Skeletal muscle satellite cell (primary cell): Measurements from ENCODE around the gene LSM3.
"Not testable (repeated sequence)": the region's sequence is repeated elsewhere in the genome, so short reads cannot be mapped to it uniquely, and the experiment has no call there.

ENCODE experiments used
- H3K27me3 ChIP-seq: 2 replicates; pipeline ENCODE4 v1.7.0; 2013; ENCODE audit warnings: low read length; ENCODE audit not compliant: control insufficient read depth, insufficient read depth
- H3K36me3 ChIP-seq: 2 replicates; pipeline ENCODE4 v1.7.0; 2013; ENCODE audit warnings: mild to moderate bottlenecking, control low read depth, low read length; ENCODE audit not compliant: insufficient read depth
- H3K4me1 ChIP-seq: 2 replicates; pipeline ENCODE4 v1.7.0; 2013; ENCODE audit warnings: low read length; ENCODE audit not compliant: control insufficient read depth, insufficient read depth
- H3K4me2 ChIP-seq: 2 replicates; pipeline ENCODE4 v1.7.0; 2013; ENCODE audit warnings: mild to moderate bottlenecking, low read length
- H3K4me3 ChIP-seq: 2 replicates; pipeline ENCODE4 v1.7.0; 2013; ENCODE audit warnings: low read length
- H3K9ac ChIP-seq: 2 replicates; pipeline ENCODE4 v1.7.0; 2013; ENCODE audit warnings: mild to moderate bottlenecking, low read depth, low read length, moderate library complexity
- H3K9me3 ChIP-seq: replicated peaks from 2 replicates; pipeline ENCODE4 v1.7.0; 2013; ENCODE audit warnings: mild to moderate bottlenecking, control low read depth, low read length

Gene LSM3

DNA sequence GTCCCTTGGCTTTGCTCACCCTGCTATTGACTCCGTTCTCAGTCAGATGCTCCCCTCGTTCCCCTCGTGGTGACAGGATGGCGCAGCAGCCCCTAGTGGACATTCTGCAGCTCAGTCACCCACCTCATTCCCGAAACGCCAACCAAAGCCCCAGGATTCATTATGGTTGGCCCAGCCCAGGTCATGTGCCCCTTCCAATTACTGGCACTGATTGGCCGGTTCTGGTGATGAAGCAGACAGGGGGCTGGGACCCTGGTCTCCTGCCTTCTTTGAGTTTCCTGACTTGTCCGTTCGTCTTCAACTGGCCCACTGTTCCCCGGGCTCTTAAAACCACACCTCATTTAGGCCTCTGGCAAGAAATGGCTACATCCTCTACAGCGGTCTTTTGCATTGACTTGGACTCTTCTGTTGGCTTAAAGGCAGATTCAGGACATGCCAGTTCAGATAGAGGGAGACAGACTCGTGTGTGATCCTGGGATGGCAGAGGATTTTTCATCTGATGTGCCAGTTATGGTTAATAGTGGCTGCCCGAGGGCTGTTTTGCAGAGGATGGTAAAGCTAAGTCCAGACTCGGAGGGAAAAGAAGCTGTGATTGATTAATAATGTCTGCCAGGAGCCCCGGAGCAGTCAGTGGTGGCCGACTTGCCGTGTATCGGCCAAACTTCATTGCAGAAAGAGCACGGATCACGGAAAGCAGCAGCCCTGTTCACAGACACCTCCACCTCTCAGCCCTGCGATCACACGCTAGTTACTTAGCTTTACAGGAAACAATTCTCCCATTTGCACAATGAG lies 37.8 kb downstream of the LSM3 start:
- H3K9ac ChIP-seq = no peak overlapping the region
- peak overlapping the region; percentile 61 for H3K4me2 ChIP-seq
- H3K36me3 ChIP-seq = no peaks in the 10 kb centered on the region
- peak overlapping the region; percentile 21 for H3K4me3 ChIP-seq
- peaks cover 6% of the 10 kb centered on the region for H3K4me1 ChIP-seq
- H3K27me3 ChIP-seq = no peaks in the 10 kb centered on the region
- no peaks in the 10 kb centered on the region for H3K9me3 ChIP-seq

DNA sequence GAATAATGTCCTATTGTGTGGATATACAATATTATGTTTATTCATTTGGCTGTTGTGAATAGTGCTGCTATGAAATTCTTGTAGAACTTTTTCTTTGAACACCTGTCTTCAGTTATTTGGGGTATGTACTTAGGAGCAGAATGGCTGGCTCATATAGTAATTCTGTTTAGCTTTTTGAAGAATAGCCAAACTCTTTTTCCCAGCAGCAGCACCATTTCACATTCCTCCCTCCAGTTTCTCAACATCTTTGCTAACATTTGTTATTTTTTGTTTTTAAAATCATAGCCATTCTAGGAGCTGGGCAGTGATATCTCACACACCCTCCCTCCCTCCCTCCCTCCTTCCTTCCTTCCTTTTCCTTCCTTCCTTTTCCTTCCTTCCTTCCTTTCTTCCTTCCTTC lies 39.7 kb downstream of the LSM3 start:
- Histone ChIP-seq H3K9ac (no peak overlapping the region), H3K4me2 (no peak overlapping the region), H3K27me3 (no peaks in the 10 kb centered on the region), H3K36me3 (no peaks in the 10 kb centered on the region), H3K4me1 (peaks cover 6% of the 10 kb centered on the region), H3K9me3 (no peaks in the 10 kb centered on the region), H3K4me3 (no peak overlapping the region)

DNA sequence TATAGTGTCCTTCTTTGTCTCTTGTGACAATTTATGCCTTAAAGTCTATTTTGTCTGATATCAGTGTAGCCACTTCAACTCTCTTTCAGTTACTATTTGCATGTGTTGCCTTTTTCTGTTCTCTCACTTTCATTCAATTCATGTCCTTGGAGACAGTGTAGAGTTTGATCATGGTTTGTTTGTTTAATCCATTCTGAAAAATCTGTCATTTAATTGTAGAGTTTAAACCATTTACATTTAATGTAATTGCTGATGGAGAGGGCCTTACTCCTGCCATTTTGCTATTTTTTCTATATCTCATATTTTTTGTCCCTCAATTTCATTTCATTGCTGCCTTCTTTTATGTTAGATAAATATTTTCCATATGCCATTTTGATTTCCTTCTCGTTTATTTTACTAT lies 42.3 kb downstream of the LSM3 start:
- H3K4me3 ChIP-seq = no peak overlapping the region
- H3K9ac ChIP-seq = no peak overlapping the region
- H3K27me3 ChIP-seq = no peaks in the 10 kb centered on the region
- H3K9me3 ChIP-seq = no peaks in the 10 kb centered on the region
- H3K36me3 ChIP-seq = no peaks in the 10 kb centered on the region
- no peak overlapping the region for H3K4me2 ChIP-seq
- peaks cover 6% of the 10 kb centered on the region for H3K4me1 ChIP-seq

DNA sequence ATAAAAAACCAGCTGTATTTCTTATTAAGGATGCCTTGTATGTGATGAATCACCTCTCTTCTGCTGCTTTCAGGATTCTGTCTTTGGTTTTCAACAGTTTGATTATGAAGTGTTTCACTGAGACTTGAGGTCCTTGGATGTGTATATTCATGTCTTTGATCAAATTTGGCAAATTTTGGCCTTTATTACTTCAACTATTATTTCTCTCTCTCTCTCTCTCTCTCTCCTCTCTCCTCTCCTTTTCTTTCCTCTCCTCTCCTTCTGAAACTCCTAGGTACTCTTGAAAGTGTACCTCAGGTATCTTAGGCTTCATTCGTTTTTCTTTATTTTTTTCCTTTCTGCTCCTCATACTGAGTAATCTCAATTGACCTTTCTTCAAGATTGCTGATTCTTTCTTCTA lies 43.3 kb downstream of the LSM3 start:
- Histone ChIP-seq H3K9me3 (no peaks in the 10 kb centered on the region), H3K4me3 (no peak overlapping the region), H3K9ac (no peak overlapping the region), H3K27me3 (no peaks in the 10 kb centered on the region), H3K4me2 (no peak overlapping the region), H3K36me3 (no peaks in the 10 kb centered on the region), H3K4me1 (peaks cover 6% of the 10 kb centered on the region)

DNA sequence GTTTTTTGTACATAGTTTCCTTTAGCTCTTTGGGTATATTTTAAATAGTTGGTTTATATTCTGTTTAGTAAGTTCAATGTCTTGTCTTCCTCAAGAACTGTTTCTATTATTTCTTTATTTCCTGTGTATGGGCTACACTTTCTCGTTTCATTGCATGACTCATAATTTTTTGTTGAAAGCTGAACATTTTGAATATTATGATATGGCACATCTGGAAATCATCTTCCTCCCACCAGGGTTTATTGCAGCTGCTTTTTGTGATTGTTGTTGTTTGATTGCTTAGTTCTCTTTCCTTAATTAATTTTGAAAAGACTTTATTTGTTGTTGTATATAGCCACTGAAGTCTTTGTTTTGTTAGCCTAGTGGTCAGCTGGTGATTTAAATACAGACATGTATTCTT lies 43.8 kb downstream of the LSM3 start:
- Histone ChIP-seq H3K4me1 (peaks cover 6% of the 10 kb centered on the region), H3K4me3 (no peak overlapping the region), H3K9ac (no peak overlapping the region), H3K27me3 (no peaks in the 10 kb centered on the region), H3K4me2 (no peak overlapping the region), H3K9me3 (no peaks in the 10 kb centered on the region), H3K36me3 (no peaks in the 10 kb centered on the region)

DNA sequence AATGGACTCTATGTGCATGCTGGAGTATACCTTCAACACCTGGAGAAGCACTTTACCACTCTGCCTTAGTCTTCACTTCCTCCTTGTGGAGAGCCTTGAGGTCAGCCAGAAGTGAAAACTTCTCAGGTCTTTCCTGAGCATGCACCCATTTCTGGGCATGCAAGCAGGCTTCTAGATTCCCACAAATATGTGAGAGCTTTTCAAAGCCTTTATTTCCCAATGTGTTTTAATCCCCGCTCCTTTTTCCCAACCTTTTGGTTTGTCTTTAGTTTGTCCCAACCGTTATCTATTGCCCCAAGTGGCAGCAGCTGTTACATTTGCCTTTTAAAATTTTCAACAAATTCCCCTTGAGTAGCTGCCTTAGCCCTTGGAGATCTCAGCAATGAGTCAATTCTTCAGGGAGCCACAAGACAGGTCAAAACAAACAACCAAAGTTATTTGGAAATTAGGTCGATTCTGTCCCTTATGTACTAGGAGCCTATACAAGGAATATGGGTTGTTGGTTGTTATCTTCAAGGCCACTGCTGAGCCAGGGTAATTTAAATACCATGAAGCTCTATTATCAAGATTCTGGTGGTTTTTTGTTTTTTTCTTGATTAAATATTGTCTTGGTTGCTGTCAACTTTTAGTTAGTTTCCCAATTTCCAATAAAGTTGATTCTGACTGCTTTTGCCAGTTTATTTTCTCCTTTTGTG lies 44.4 kb downstream of the LSM3 start:
- Histone ChIP-seq H3K9ac (no peak overlapping the region), H3K27me3 (no peaks in the 10 kb centered on the region), H3K4me2 (no peak overlapping the region), H3K36me3 (no peaks in the 10 kb centered on the region), H3K4me3 (no peak overlapping the region), H3K4me1 (peaks cover 6% of the 10 kb centered on the region), H3K9me3 (no peaks in the 10 kb centered on the region)

DNA sequence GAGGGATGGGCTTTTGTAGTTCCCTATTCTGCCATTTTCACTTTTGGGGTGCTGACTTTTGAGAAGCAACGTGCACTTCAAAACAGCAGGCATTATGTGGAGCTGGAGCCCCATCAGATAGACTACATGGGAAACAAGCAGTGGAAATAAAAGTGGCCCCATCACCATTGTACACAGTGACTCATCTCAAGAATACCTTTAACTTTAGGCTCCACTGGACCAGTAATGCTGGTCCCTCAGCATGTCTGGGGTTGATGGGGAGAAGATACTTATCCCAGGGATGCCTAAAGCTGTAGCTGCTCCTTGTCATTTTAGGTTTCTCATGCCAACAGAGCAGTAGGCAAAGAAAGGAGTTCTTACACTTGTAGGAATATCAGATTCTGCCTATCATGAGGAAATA lies 45.0 kb downstream of the LSM3 start:
- no peaks in the 10 kb centered on the region for H3K9me3 ChIP-seq

DNA sequence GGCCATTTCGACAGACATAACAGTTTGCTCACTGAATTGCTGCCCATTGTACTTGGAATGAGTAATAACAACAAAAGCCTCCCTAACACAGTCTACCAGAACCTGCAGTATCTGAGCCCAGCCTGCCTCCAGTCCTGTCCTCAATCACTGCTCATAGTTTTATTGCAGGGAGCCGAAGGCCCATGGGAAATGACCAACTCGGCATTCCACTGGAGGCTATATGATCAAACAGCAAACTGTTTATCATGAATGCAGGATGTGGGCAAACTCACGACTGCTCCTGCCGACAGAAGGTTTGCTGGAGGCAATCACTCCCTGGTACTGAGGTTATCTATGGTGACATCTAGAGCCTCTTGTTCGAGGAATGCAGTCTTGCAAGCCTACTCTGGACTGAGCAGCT lies 46.3 kb downstream of the LSM3 start:
- H3K4me1 ChIP-seq = peaks cover 6% of the 10 kb centered on the region
- H3K36me3 ChIP-seq = no peaks in the 10 kb centered on the region
- no peaks in the 10 kb centered on the region for H3K27me3 ChIP-seq
- H3K9ac ChIP-seq = no peak overlapping the region
- no peak overlapping the region for H3K4me3 ChIP-seq
- H3K9me3 ChIP-seq = no peaks in the 10 kb centered on the region
- no peak overlapping the region for H3K4me2 ChIP-seq

More for the DNA sequence above, 45.0 kb downstream of the LSM3 start:
- H3K4me2 ChIP-seq = no peak overlapping the region
- no peaks in the 10 kb centered on the region for H3K36me3 ChIP-seq
- peaks cover 6% of the 10 kb centered on the region for H3K4me1 ChIP-seq
- H3K9ac ChIP-seq = no peak overlapping the region
- H3K27me3 ChIP-seq = no peaks in the 10 kb centered on the region
- H3K4me3 ChIP-seq = no peak overlapping the region

DNA sequence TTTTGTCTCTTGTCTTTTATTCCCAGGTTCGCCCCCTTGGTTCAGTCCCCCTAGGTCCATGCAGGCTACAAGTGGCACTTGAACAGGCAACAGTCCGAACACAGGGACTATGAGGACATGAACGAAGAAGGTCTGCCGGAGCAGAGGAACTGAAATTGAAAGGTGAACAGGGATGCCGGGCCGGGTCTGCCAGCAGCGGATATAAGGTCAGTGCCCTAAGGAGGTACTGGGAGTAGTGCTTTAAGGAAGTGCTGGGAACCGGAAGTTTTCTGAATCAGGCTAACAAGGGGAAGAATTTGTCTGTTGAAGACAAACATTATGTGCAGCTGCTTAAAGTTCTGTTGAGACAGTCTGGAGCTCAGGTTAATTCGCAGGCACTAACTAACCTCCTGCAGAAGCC lies 46.8 kb downstream of the LSM3 start:
- Histone ChIP-seq H3K9me3 (no peaks in the 10 kb centered on the region), H3K4me3 (no peak overlapping the region), H3K4me1 (peaks cover 6% of the 10 kb centered on the region), H3K36me3 (no peaks in the 10 kb centered on the region), H3K9ac (no peak overlapping the region), H3K27me3 (no peaks in the 10 kb centered on the region), H3K4me2 (no peak overlapping the region)

DNA sequence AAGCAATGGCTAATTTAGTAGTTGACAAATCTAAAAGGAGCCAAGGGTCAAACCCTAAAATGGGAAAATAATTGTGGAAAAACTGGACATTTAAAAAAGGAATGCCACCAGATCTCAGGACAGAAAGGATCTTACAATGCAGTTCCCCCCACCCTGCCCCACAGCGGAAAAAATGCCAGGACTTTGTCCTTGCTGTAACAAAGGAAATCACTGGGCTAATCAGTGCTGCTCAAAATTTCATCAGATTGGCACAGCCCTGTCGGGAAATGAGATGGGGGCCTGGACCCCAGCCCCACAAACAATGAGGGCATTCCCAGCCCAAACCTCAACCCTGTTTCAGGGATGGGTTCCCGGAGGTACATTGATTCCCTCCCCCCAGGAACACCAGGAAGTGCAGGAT lies 47.7 kb downstream of the LSM3 start:
- H3K27me3 ChIP-seq, H3K4me2 ChIP-seq, H3K4me3 ChIP-seq, H3K9ac ChIP-seq, H3K4me1 ChIP-seq, H3K36me3 ChIP-seq, H3K9me3 ChIP-seq: not testable (repeated sequence)

DNA sequence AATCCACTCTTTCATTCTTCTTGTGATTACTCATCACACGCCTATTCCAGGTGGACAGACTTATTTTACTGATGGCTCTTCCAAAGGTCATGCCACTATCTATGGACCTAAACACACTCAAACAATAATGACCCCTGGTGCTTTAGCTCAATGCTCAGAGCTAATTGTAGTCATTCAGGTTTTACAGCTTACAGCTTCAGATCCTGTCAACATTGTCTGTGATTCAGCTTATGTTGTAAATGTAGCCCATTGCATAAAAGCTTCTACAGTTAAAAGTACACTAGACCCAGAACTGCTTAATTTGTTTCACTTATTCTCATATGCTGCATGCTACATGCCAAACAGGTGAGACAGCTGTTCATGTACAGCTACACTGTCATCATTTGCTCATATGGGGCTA lies 49.2 kb downstream of the LSM3 start:
- H3K4me1 ChIP-seq = peaks cover 6% of the 10 kb centered on the region
- H3K36me3 ChIP-seq = no peaks in the 10 kb centered on the region
- H3K9me3 ChIP-seq = no peaks in the 10 kb centered on the region
- H3K9ac ChIP-seq = no peak overlapping the region
- H3K27me3 ChIP-seq = peaks cover 4% of the 10 kb centered on the region
- H3K4me3 ChIP-seq = no peak overlapping the region
- H3K4me2 ChIP-seq = no peak overlapping the region
